ENCODE measurements around the gene RINT1.

DNA sequence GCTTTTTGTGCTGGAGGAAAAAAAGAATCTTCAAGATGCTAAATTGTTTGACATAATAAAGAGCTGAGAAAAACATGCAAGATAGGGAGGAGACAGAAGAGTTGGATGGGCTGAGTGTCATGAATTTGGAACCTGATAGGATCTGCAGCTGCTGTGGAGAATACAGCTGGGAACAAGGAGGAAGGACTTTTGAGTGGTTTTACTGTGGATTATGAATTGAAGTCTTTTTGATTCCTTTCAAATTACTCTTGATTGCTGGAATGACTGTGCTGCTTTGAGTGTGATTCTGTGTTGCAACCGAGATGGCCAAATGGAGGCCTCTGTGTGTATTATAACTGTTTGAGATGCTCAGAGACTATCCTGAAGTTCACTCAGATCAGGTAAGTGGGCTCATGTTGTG is 45.2 kb downstream of the RINT1 start:
- TF ChIP-seq CTCF (optimal IDR thresholded peaks at IDR 0.05 in 1 of 3, IDR thresholded peaks at IDR 0.05 in 1 of 3, conservative IDR thresholded peaks at IDR 0.05 in 1 of 3; ENCODE audit: extremely low read depth in 1 of 3, insufficient read depth in 2 of 3, low read length in 3 of 3) (no peak), EZH2 (IDR thresholded peaks at IDR 0.05; ENCODE audit: low read length) (no peak)

All from keratinocyte (primary cell).